ENCODE measurements around the gene TPI1. TPM values are rescaled to one million over a fixed set of nuclear protein-coding genes. Genes with fewer than 3 reads are reported as not detected.

The TPI1 gene
- total RNA-seq, 2 experiments from 2014 or later: 918 to 1,035 TPM

DNA sequence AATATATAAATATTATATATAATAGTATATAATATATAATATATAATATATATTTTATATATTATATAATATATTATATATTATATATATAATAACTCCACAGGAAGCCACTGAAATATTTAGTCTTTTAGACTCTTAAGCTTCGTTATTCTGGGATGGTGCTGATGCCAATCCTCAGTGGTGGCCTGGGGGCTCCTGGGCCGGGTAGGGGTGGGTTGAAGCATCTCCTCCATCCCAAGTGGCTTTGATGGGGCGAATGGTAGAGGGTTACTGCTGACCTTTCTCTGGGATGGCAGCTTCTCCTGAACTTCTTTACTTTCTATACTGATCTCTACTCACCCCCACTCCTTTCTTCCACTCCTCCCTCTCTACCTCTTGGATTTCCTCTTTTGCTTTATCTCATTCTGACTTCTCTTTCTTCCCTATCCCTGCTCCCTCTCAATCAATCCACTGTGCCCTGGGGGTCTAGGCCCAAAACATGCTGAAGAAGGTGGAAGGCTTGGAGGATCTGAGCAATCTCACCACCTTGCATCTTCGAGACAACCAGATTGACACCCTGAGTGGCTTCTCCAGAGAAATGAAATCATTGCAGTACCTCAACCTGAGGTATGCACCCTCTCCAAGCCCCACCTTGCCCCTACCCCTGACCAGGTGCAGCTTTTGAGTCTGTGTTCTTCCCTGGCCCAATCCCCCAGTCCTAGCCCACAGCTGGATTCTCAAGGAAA, 42.3 kb downstream of the TPI1 start:
- no peaks in the 10 kb centered on the region for H3K9me3 Mint-ChIP-seq
- CTCF ChIA-PET: interaction anchor here (1.5 to 5.6 kb wide), 4 partner anchors 14 to 37 kb away, joined by 3 to 31 read pairs (median 6); partner anchors contain the start of genes C12orf57, RNU7-1 and SPSB2
- POLR2A ChIA-PET: no interaction called here
- H3K27me3 Mint-ChIP-seq: no peaks in the 10 kb centered on the region
- H3K4me1 Mint-ChIP-seq: peaks cover 15% of the 10 kb centered on the region
- H3K4me3 Mint-ChIP-seq: no peak overlapping the region
- H3K27ac Mint-ChIP-seq: no peak overlapping the region
- DNase-seq: no peak
- H3K36me3 Mint-ChIP-seq (ENCODE audit: low read depth): no peaks in the 10 kb centered on the region

DNA sequence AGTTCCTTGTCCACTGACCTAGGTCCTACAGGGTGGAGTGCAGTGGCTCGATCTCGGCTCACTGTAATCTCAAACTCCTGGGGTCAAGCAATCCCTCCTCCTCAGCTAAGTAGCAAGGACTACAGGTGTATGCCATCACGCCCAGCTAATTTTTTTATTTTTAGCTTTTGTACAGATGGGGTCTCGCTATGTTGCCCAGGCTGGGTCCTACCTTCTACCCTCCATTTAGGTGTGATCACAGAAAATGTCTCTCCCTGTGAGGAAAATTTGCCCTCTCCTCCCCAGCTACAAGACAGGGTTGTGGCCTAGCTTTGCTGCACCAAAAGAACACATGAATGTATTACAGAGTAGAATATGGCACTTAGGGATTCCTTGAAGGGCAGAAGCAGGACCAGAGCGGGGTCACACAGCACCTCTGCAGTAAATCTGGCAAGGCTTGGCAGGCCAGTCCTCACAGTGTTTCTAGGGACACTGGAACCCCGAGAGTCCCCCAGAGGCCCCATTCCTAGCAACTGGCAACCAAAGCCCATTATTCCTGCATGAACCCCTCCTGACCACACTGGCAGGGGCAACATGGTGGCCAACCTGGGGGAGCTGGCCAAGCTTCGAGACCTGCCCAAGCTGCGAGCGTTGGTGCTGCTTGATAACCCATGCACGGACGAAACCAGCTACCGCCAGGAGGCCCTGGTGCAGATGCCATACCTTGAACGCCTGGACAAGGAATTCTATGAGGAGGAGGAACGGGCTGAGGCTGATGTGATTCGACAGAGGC, 45.0 kb downstream of the TPI1 start:
- peak overlapping the region; percentile 84 for H3K4me3 Mint-ChIP-seq
- no peaks in the 10 kb centered on the region for H3K9me3 Mint-ChIP-seq
- H3K27me3 Mint-ChIP-seq: no peaks in the 10 kb centered on the region
- POLR2A ChIA-PET: no interaction called here
- H3K27ac Mint-ChIP-seq: peak overlapping the region; percentile 82
- peaks cover 39% of the 10 kb centered on the region for H3K4me1 Mint-ChIP-seq
- H3K36me3 Mint-ChIP-seq (ENCODE audit: low read depth): peaks cover 13% of the 10 kb centered on the region
- no peak for DNase-seq
- CTCF ChIA-PET: interaction anchor here (0.5 to 6.3 kb wide), 11 partner anchors 9 to 197 kb away, joined by 3 to 39 read pairs (median 4); partner anchors contain the start of genes ATN1 and SPSB2

DNA sequence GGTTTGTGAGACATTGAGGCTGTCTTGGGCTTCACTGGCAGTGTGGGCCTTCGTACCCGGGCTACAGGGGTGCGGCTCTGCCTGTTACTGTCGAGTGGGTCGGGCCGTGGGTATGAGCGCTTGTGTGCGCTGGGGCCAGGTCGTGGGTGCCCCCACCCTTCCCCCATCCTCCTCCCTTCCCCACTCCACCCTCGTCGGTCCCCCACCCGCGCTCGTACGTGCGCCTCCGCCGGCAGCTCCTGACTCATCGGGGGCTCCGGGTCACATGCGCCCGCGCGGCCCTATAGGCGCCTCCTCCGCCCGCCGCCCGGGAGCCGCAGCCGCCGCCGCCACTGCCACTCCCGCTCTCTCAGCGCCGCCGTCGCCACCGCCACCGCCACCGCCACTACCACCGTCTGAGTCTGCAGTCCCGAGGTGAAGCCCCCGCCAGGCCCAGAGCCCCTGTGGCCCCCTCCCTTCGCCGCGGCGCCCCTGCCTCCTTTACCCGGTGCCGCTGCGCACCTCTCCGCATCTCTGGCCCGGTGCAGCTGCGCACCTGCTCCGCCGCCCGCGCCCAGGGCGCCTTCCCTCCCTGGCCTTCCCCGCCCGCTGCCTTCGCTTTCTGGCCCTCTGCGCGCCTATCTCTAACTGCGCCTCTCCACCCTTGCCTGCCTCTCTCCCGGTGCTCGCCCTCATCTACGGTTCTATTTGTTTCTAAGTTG, 47.1 kb downstream of the TPI1 start, which contains the start of gene ENO2:
TSS of gene ENO2 (plus strand) at position 335 of the 701 bp plus-strand sequence. CDS start 1,253 bp downstream, outside the sequence.
- DNase-seq: peak; percentile 78
- ChIA-PET POLR2A (interaction anchor here (0.5 kb wide), 2 partner anchors 23 to 34 kb away, joined by 3 to 4 read pairs; no protein-coding TSS in a partner anchor), CTCF (interaction anchor here (0.6 to 6.3 kb wide), 7 partner anchors 8 to 569 kb away, joined by 3 to 39 read pairs (median 4); partner anchors contain the start of gene ATN1)
- H3K4me3 Mint-ChIP-seq: peak within 1 kb of the TSS; percentile 84
- peaks cover 43% of the 10 kb centered on the region for H3K4me1 Mint-ChIP-seq
- peak within 1 kb of the TSS; percentile 91 for H3K27ac Mint-ChIP-seq
- H3K27me3 Mint-ChIP-seq: no peaks in the 10 kb centered on the region
- H3K9me3 Mint-ChIP-seq: no peaks in the 10 kb centered on the region
- H3K36me3 Mint-ChIP-seq (ENCODE audit: low read depth): peaks cover 24% of the 10 kb centered on the region

GRCh38 chr12:6914947-6915788, 47.8 kb downstream of the TPI1 start:
- Mint-ChIP-seq H3K4me3 (peak overlapping the region; percentile 84), H3K4me1 (peaks cover 49% of the 10 kb centered on the region), H3K9me3 (no peaks in the 10 kb centered on the region), H3K27ac (peak overlapping the region; percentile 91), H3K27me3 (no peaks in the 10 kb centered on the region), H3K36me3 (ENCODE audit: low read depth) (peaks cover 31% of the 10 kb centered on the region)
- ChIA-PET POLR2A (no interaction called here), CTCF (interaction anchor here (0.6 to 6.3 kb wide), 8 partner anchors 9 to 570 kb away, joined by 3 to 39 read pairs (median 4); partner anchors contain the start of gene ATN1)
- no peak for DNase-seq

- ChIA-PET CTCF (interaction anchor here (1.3 to 6.3 kb wide), 7 partner anchors 8 to 47 kb away, joined by 3 to 39 read pairs (median 6); partner anchors contain the start of genes ATN1 and LRRC23), POLR2A (no interaction called here)
- Mint-ChIP-seq H3K4me3 (peak overlapping the region; percentile 84), H3K27me3 (no peaks in the 10 kb centered on the region), H3K9me3 (no peaks in the 10 kb centered on the region), H3K4me1 (peaks cover 49% of the 10 kb centered on the region), H3K36me3 (ENCODE audit: low read depth) (peaks cover 31% of the 10 kb centered on the region), H3K27ac (peak overlapping the region; percentile 85)
- DNase-seq: no peak
Observed at GRCh38 chr12:6915789-6916285, 48.5 kb downstream of the TPI1 start.

DNA sequence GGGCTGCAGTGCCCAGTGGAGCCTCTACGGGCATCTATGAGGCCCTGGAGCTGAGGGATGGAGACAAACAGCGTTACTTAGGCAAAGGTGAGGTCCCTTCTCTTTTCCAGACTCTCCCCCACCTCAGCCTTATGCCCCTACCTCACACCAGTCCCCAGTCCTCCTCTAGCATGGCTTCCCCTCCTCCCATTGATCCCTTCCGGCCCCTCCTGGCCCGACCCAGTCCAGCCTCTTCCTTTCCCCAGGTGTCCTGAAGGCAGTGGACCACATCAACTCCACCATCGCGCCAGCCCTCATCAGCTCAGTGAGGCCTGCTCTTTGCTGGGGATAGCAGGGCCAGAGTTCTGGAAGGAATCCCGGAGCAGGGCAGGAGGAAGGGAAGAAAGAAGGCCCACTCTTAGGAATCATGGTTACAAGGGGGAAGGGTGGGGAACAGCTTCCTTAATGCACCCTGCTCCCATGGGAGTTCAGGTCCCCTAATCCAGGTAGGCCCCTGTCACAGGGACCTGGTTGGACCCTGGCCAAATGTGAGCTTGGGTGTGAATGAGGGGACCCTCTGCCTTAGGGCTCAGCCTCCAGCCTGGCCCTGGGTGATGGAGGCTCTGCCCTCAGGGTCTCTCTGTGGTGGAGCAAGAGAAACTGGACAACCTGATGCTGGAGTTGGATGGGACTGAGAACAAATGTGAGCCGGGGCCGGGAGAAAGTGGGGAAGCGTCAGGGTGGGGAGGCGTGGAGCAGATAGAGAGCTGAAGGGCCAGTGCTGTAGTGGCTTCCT, 49.3 kb downstream of the TPI1 start:
- DNase-seq: no peak
- Mint-ChIP-seq H3K4me3 (peak overlapping the region; percentile 84), H3K27me3 (no peaks in the 10 kb centered on the region), H3K9me3 (no peaks in the 10 kb centered on the region), H3K36me3 (ENCODE audit: low read depth) (peaks cover 34% of the 10 kb centered on the region), H3K4me1 (peaks cover 49% of the 10 kb centered on the region), H3K27ac (peak overlapping the region; percentile 73)
- ChIA-PET CTCF (interaction anchor here (0.8 to 6.3 kb wide), 9 partner anchors 9 to 44 kb away, joined by 3 to 39 read pairs (median 5); partner anchors contain the start of genes ATN1, C12orf57, LRRC23 and RNU7-1), POLR2A (interaction anchor here (1.3 kb wide), 1 partner anchor 9 kb away, joined by 4 read pairs; no protein-coding TSS in a partner anchor)

- no peak overlapping the region for H3K27ac Mint-ChIP-seq
- no peaks in the 10 kb centered on the region for H3K9me3 Mint-ChIP-seq
- H3K4me1 Mint-ChIP-seq: peaks cover 53% of the 10 kb centered on the region
- H3K27me3 Mint-ChIP-seq: no peaks in the 10 kb centered on the region
- H3K4me3 Mint-ChIP-seq: no peak overlapping the region
- peaks cover 42% of the 10 kb centered on the region for H3K36me3 Mint-ChIP-seq (ENCODE audit: low read depth)
- POLR2A ChIA-PET: interaction anchor here (1.3 kb wide), 1 partner anchor 10 kb away, joined by 4 read pairs; no protein-coding TSS in a partner anchor
- no peak for DNase-seq
- CTCF ChIA-PET: interaction anchor here (0.8 to 6.3 kb wide), 8 partner anchors 8 to 45 kb away, joined by 3 to 39 read pairs (median 5); partner anchors contain the start of genes ATN1, C12orf57, LRRC23 and RNU7-1
Observed at GRCh38 chr12:6917491-6918231, 50.3 kb downstream of the TPI1 start.

GRCh38 chr12:6919588-6919987, 52.3 kb downstream of the TPI1 start:
- no peak for DNase-seq
- peaks cover 49% of the 10 kb centered on the region for H3K36me3 Mint-ChIP-seq (ENCODE audit: low read depth)
- H3K4me3 Mint-ChIP-seq: no peak overlapping the region
- ChIA-PET POLR2A (no interaction called here), CTCF (interaction anchor here (0.7 to 1.7 kb wide), 2 partner anchors 13 to 25 kb away, joined by 3 to 4 read pairs; partner anchors contain the start of genes C12orf57 and RNU7-1)
- no peaks in the 10 kb centered on the region for H3K9me3 Mint-ChIP-seq
- H3K4me1 Mint-ChIP-seq: peaks cover 54% of the 10 kb centered on the region
- no peak overlapping the region for H3K27ac Mint-ChIP-seq
- H3K27me3 Mint-ChIP-seq: no peaks in the 10 kb centered on the region

All from activated CD4-positive, alpha-beta T cell treated with anti-CD3 and anti-CD28 coated beads, Interleukin-2, amount 10 ng/mL, durations not matched to agents 7 days and 5 days (primary cell).